Loucy (cell line): ENCODE results near the gene CHST11.

Source experiments
- H2AFZ ChIP-seq: fragments of 200-600 bp; sonication (generic); 2 replicates; pipeline ENCODE4 v1.6.0; 2016; ENCODE audit warnings: antibody characterized with exemption, mild to moderate bottlenecking, low read length, moderate library complexity
- H3F3A ChIP-seq: fragments of 200-600 bp; 2 replicates; pipeline ENCODE4 v1.6.0; 2016; ENCODE audit warnings: antibody characterized with exemption, low read depth, mild to moderate bottlenecking
- H3K27me3 ChIP-seq: fragments of 200-600 bp; sonication (generic); 2 replicates; pipeline ENCODE4 v1.6.1; 2014; ENCODE audit warnings: low read length, mild to moderate bottlenecking; ENCODE audit not compliant: insufficient read depth, poor library complexity, severe bottlenecking
- H3K36me3 ChIP-seq: fragments of 200-600 bp; sonication (generic); 2 replicates; pipeline ENCODE4 v1.6.1; 2016; ENCODE audit warnings: low read length; ENCODE audit not compliant: insufficient read depth
- H3K4me1 ChIP-seq: fragments of 200-600 bp; sonication (generic); 2 replicates; pipeline ENCODE4 v1.5.1; 2014; ENCODE audit warnings: low read length, mild to moderate bottlenecking; ENCODE audit not compliant: insufficient read depth, poor library complexity, severe bottlenecking
- H3K4me2 ChIP-seq: fragments of 200-600 bp; sonication (generic); 2 replicates; pipeline ENCODE4 v1.6.0; 2014; ENCODE audit warnings: antibody characterized with exemption, low read length, low read depth, mild to moderate bottlenecking; ENCODE audit not compliant: poor library complexity, severe bottlenecking
- H3K4me3 ChIP-seq: fragments of 200-600 bp; sonication (generic); 2 replicates; pipeline ENCODE4 v1.5.1; 2014; ENCODE audit warnings: low read length, mild to moderate bottlenecking, mixed read lengths; ENCODE audit not compliant: poor library complexity, severe bottlenecking
- H3K79me2 ChIP-seq: fragments of 200-600 bp; sonication (generic); 2 replicates; pipeline ENCODE4 v1.6.1; 2014; ENCODE audit warnings: low read length; ENCODE audit not compliant: insufficient read depth
- H3K9ac ChIP-seq: fragments of 200-600 bp; sonication (generic); 2 replicates; pipeline ENCODE4 v1.6.0; 2014; ENCODE audit warnings: mild to moderate bottlenecking, low read depth, low read length, moderate library complexity; ENCODE audit not compliant: poor library complexity, severe bottlenecking
- H3K9me2 ChIP-seq: fragments of 200-600 bp; sonication (generic); replicated peaks from 2 replicates; pipeline ENCODE4 v1.6.1; 2016; ENCODE audit warnings: low read depth, low read length, mixed read lengths
- H3K9me3 ChIP-seq: fragments of 200-600 bp; sonication (generic); 2 replicates; pipeline ENCODE4 v1.6.1; 2014; ENCODE audit warnings: mild to moderate bottlenecking, antibody characterized with exemption, low read length, low read depth; ENCODE audit not compliant: insufficient read depth
- H4K20me1 ChIP-seq: fragments of 200-600 bp; sonication (generic); 2 replicates; pipeline ENCODE4 v1.6.0; 2014; ENCODE audit warnings: antibody characterized with exemption, low read length, mild to moderate bottlenecking; ENCODE audit not compliant: insufficient read depth, poor library complexity, severe bottlenecking
- CTCF ChIP-seq: fragments of 200-600 bp; sonication (generic); conservative IDR thresholded peaks from 2 replicates; pipeline ENCODE4 v1.5.1; 2014; ENCODE audit warnings: mild to moderate bottlenecking, antibody characterized with exemption, low read length
- EZH2phosphoT487 ChIP-seq: fragments of 200-600 bp; IDR thresholded peaks from 2 replicates; pipeline ENCODE4 v1.6.1; 2018; ENCODE audit warnings: antibody characterized with exemption, mild to moderate bottlenecking, moderate library complexity, borderline replicate concordance

CHST11 gene

GRCh38 chr12:104712477-104712876, 255.7 kb downstream of the CHST11 start:
- Histone ChIP-seq H3K4me1 (peaks cover 29% of the 10 kb centered on the region), H3K9me3 (no peaks in the 10 kb centered on the region), H3K4me3 (no peak overlapping the region), H3K9me2 (no peaks in the 10 kb centered on the region), H3K79me2 (peaks cover 99% of the 10 kb centered on the region), H3K9ac (no peak overlapping the region), H4K20me1 (peaks cover 84% of the 10 kb centered on the region), H2AFZ (no peak overlapping the region), H3F3A (no peaks in the 10 kb centered on the region), H3K27me3 (no peaks in the 10 kb centered on the region), H3K4me2 (no peak overlapping the region), H3K36me3 (peaks cover 70% of the 10 kb centered on the region; the same call in 1 of the 2 replicates)
- TF ChIP-seq EZH2phosphoT487 = no peak
- no peak for TF ChIP-seq CTCF

- Histone ChIP-seq H2AFZ (no peak overlapping the region), H3K9me3 (no peaks in the 10 kb centered on the region), H3K79me2 (peaks cover 97% of the 10 kb centered on the region), H3K27me3 (no peaks in the 10 kb centered on the region), H3K4me2 (no peak overlapping the region), H3K9me2 (no peaks in the 10 kb centered on the region), H3K36me3 (peaks cover 66% of the 10 kb centered on the region; the same call in 1 of the 2 replicates), H3F3A (no peaks in the 10 kb centered on the region), H3K4me1 (peaks cover 29% of the 10 kb centered on the region), H4K20me1 (peaks cover 81% of the 10 kb centered on the region), H3K4me3 (no peak overlapping the region), H3K9ac (no peak overlapping the region)
- no peak for TF ChIP-seq CTCF
- no peak for TF ChIP-seq EZH2phosphoT487
These were observed 256.2 kb downstream of the CHST11 start for GRCh38 chr12:104712968-104713367.

GRCh38 chr12:104713444-104713843, 256.7 kb downstream of the CHST11 start:
- no peaks in the 10 kb centered on the region for H3K27me3 ChIP-seq
- no peaks in the 10 kb centered on the region for H3F3A ChIP-seq
- peaks cover 66% of the 10 kb centered on the region; the same call in 1 of the 2 replicates for H3K36me3 ChIP-seq

More at GRCh38 chr12:104713444-104713843, 256.7 kb downstream of the CHST11 start:
- Histone ChIP-seq H4K20me1 (peaks cover 84% of the 10 kb centered on the region), H3K4me2 (no peak overlapping the region), H3K9me2 (no peaks in the 10 kb centered on the region), H3K4me1 (peaks cover 29% of the 10 kb centered on the region), H2AFZ (no peak overlapping the region), H3K79me2 (peaks cover 97% of the 10 kb centered on the region), H3K4me3 (no peak overlapping the region), H3K9ac (no peak overlapping the region), H3K9me3 (no peaks in the 10 kb centered on the region)
- no peak for TF ChIP-seq CTCF
- no peak for TF ChIP-seq EZH2phosphoT487
